K562 (cell line): ENCODE measurements around the gene MBD4.

Experiments
- ARNT ChIP-seq, 2 experiments: fragments of 450-650 bp; IDR thresholded peaks; 2 replicates each; pipeline ENCODE4 v1.6.1; 2016; ENCODE audit warnings: mild to moderate bottlenecking in 1 of 2
- MTA1 ChIP-seq: fragments of 450-650 bp; IDR thresholded peaks from 2 replicates; pipeline ENCODE4 v1.6.1; 2017; ENCODE audit warnings: borderline replicate concordance
- NFIC ChIP-seq: fragments of 450-650 bp; IDR thresholded peaks from 2 replicates; pipeline ENCODE4 v1.6.1; 2017; ENCODE audit warnings: mild to moderate bottlenecking, inconsistent platforms
- TF ChIP-seq, protein P1 (sequence below), 2 experiments: fragments of 450-650 bp; formaldehyde crosslinking in 1 of 2; IDR thresholded peaks; 2 replicates each; pipeline versions ENCODE4 v1.4.0 to v1.6.1; 2014 to 2020; ENCODE audit warnings: mild to moderate bottlenecking in 2 of 2, borderline replicate concordance in 1 of 2, low read depth in 1 of 2

DNA sequence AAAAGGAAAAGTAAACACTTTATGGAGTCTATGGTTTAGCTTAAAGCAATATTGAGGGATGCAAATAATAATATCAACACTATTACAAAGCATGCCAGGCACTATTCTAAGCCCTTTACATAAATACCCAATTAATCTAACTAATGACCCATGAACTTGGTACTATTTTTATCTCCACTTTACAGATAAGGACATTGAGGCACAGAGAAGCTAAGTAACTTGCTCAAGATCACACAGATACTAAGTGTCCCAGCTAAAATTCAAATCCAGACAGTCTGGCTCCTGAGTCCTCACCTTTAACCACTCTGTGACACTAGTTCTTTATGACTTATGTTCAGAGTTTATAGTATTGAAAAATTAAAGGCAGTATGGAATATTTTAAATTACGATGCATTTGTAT lies 5.6 kb downstream of the MBD4 start:
- TF ChIP-seq, protein P1, sequence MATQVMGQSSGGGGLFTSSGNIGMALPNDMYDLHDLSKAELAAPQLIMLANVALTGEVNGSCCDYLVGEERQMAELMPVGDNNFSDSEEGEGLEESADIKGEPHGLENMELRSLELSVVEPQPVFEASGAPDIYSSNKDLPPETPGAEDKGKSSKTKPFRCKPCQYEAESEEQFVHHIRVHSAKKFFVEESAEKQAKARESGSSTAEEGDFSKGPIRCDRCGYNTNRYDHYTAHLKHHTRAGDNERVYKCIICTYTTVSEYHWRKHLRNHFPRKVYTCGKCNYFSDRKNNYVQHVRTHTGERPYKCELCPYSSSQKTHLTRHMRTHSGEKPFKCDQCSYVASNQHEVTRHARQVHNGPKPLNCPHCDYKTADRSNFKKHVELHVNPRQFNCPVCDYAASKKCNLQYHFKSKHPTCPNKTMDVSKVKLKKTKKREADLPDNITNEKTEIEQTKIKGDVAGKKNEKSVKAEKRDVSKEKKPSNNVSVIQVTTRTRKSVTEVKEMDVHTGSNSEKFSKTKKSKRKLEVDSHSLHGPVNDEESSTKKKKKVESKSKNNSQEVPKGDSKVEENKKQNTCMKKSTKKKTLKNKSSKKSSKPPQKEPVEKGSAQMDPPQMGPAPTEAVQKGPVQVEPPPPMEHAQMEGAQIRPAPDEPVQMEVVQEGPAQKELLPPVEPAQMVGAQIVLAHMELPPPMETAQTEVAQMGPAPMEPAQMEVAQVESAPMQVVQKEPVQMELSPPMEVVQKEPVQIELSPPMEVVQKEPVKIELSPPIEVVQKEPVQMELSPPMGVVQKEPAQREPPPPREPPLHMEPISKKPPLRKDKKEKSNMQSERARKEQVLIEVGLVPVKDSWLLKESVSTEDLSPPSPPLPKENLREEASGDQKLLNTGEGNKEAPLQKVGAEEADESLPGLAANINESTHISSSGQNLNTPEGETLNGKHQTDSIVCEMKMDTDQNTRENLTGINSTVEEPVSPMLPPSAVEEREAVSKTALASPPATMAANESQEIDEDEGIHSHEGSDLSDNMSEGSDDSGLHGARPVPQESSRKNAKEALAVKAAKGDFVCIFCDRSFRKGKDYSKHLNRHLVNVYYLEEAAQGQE (IDR thresholded peaks at IDR 0.05; ENCODE audit: borderline replicate concordance), result no peak
- TF ChIP-seq, protein P1 (CRISPR knock-in tag; IDR thresholded peaks at IDR 0.05; ENCODE audit: low read depth), result no peak
- TF ChIP-seq ARNT (IDR thresholded peaks at IDR 0.05) (no peak), MTA1 (no peak), NFIC (no peak)
